Measurements from ENCODE around the gene IL33.

- no peak for TF ChIP-seq CTCF (conservative IDR thresholded peaks at IDR 0.05; ENCODE audit: low read depth, low read length)
- no peak for TF ChIP-seq CHD1 (IDR thresholded peaks at IDR 0.05; ENCODE audit: low read depth, low read length)
- no peak for TF ChIP-seq USF2 (IDR thresholded peaks at IDR 0.05; ENCODE audit: low read depth, low read length)
- no peak for TF ChIP-seq MXI1 (IDR thresholded peaks at IDR 0.05; ENCODE audit: borderline replicate concordance, low read depth, low read length)
- TF ChIP-seq POLR2A (IDR thresholded peaks at IDR 0.05; ENCODE audit: low read depth, low read length) = no peak
- no peak for TF ChIP-seq RCOR1 (IDR thresholded peaks at IDR 0.05; ENCODE audit: insufficient replicate concordance, low read length)
- no peak for TF ChIP-seq MAZ (IDR thresholded peaks at IDR 0.05; ENCODE audit: borderline replicate concordance, low read depth, low read length)
Measured at GRCh38 chr9:6224393-6225154, 9.0 kb downstream of the IL33 start.

Data from IMR-90 (cell line).